ENCODE measurements around the gene PAK2. TPM values are rescaled to one million over a fixed set of nuclear protein-coding genes. Genes with fewer than 3 reads are reported as not detected.

PAK2 gene
- total and polyA plus RNA-seq, 2 donors from 2014 or later = 13.4 to 67.1 TPM

- Histone ChIP-seq H3K4me3 (ENCODE audit: low read length in 3 of 3) (no peak overlapping the region), H3K9ac (ENCODE audit: low read length in 3 of 3) (no peak overlapping the region), H3K27me3 (ENCODE audit: control insufficient read depth, insufficient read depth, low read length) (no peaks in the 10 kb centered on the region), H3K9me3 (ENCODE audit: control insufficient read depth in 2 of 3, insufficient read depth in 1 of 3, low read length in 3 of 3) (no peaks in the 10 kb centered on the region), H3K4me1 (ENCODE audit: control insufficient read depth in 2 of 3, insufficient read depth in 2 of 3, low read depth in 1 of 3, low read length in 3 of 3) (no peaks in the 10 kb centered on the region), H3K27ac (ENCODE audit: low read depth in 2 of 2, low read length in 2 of 2) (no peak overlapping the region), H3K36me3 (ENCODE audit: control insufficient read depth in 2 of 3, insufficient read depth in 3 of 3, low read length in 3 of 3) (no peaks in the 10 kb centered on the region)
- no peak for FAIRE-seq
- intact Hi-C loops (cut with DNase I) = no loop called here
- TF ChIP-seq CTCF (IDR thresholded peaks at IDR 0.05; ENCODE audit: borderline replicate concordance, extremely low read depth, insufficient read depth) = no peak
- DNase-seq = no peak
Measured at GRCh38 chr3:196765454-196765853, 25.8 kb downstream of the PAK2 start.

- H3K36me3 ChIP-seq (ENCODE audit: control insufficient read depth in 2 of 3, insufficient read depth in 3 of 3, low read length in 3 of 3) = no peaks in the 10 kb centered on the region
- no peaks in the 10 kb centered on the region for H3K9me3 ChIP-seq (ENCODE audit: control insufficient read depth in 2 of 3, insufficient read depth in 1 of 3, low read length in 3 of 3)
- no peak overlapping the region for H3K4me3 ChIP-seq (ENCODE audit: low read length in 3 of 3)
- FAIRE-seq (no peak), DNase-seq (no peak)
- no peak overlapping the region for H3K9ac ChIP-seq (ENCODE audit: low read length in 3 of 3)
- no peaks in the 10 kb centered on the region for H3K27me3 ChIP-seq (ENCODE audit: control insufficient read depth, insufficient read depth, low read length)
- H3K27ac ChIP-seq (ENCODE audit: low read depth in 2 of 2, low read length in 2 of 2) = no peak overlapping the region
- intact Hi-C loops (cut with DNase I) = no loop called here
- H3K4me1 ChIP-seq (ENCODE audit: control insufficient read depth in 2 of 3, insufficient read depth in 2 of 3, low read depth in 1 of 3, low read length in 3 of 3) = peaks cover 0 to 6% (median 0%) of the 10 kb centered on the region in 3 donors
- TF ChIP-seq CTCF (IDR thresholded peaks at IDR 0.05; ENCODE audit: borderline replicate concordance, extremely low read depth, insufficient read depth) = no peak
Measured at GRCh38 chr3:196771067-196771466, 31.4 kb downstream of the PAK2 start.

GRCh38 chr3:196772102-196772501, 32.4 kb downstream of the PAK2 start:
- peaks cover 0 to 6% (median 0%) of the 10 kb centered on the region in 3 donors for H3K4me1 ChIP-seq (ENCODE audit: control insufficient read depth in 2 of 3, insufficient read depth in 2 of 3, low read depth in 1 of 3, low read length in 3 of 3)
- intact Hi-C loops (cut with DNase I) = no loop called here
- DNase-seq (no peak), FAIRE-seq (no peak)
- H3K9ac ChIP-seq (ENCODE audit: low read length in 3 of 3) = no peak overlapping the region
- no peak for TF ChIP-seq CTCF (IDR thresholded peaks at IDR 0.05; ENCODE audit: borderline replicate concordance, extremely low read depth, insufficient read depth)
- H3K9me3 ChIP-seq (ENCODE audit: control insufficient read depth in 2 of 3, insufficient read depth in 1 of 3, low read length in 3 of 3) = no peaks in the 10 kb centered on the region
- H3K27me3 ChIP-seq (ENCODE audit: control insufficient read depth, insufficient read depth, low read length) = no peaks in the 10 kb centered on the region
- no peaks in the 10 kb centered on the region for H3K36me3 ChIP-seq (ENCODE audit: control insufficient read depth in 2 of 3, insufficient read depth in 3 of 3, low read length in 3 of 3)
- H3K4me3 ChIP-seq (ENCODE audit: low read length in 3 of 3) = no peak overlapping the region
- H3K27ac ChIP-seq (ENCODE audit: low read depth in 2 of 2, low read length in 2 of 2) = no peak overlapping the region

GRCh38 chr3:196772897-196773296, 33.2 kb downstream of the PAK2 start:
- DNase-seq (no peak), FAIRE-seq (no peak)
- no peak overlapping the region for H3K4me3 ChIP-seq (ENCODE audit: low read length in 3 of 3)
- H3K9me3 ChIP-seq (ENCODE audit: control insufficient read depth in 2 of 3, insufficient read depth in 1 of 3, low read length in 3 of 3) = no peaks in the 10 kb centered on the region
- H3K27me3 ChIP-seq (ENCODE audit: control insufficient read depth, insufficient read depth, low read length) = no peaks in the 10 kb centered on the region
- H3K4me1 ChIP-seq (ENCODE audit: control insufficient read depth in 2 of 3, insufficient read depth in 2 of 3, low read depth in 1 of 3, low read length in 3 of 3) = peaks cover 0 to 6% (median 0%) of the 10 kb centered on the region in 3 donors
- no peak for TF ChIP-seq CTCF (IDR thresholded peaks at IDR 0.05; ENCODE audit: borderline replicate concordance, extremely low read depth, insufficient read depth)
- no peak overlapping the region for H3K27ac ChIP-seq (ENCODE audit: low read depth in 2 of 2, low read length in 2 of 2)
- intact Hi-C loops (cut with DNase I) = no loop called here
- H3K36me3 ChIP-seq (ENCODE audit: control insufficient read depth in 2 of 3, insufficient read depth in 3 of 3, low read length in 3 of 3) = no peaks in the 10 kb centered on the region
- no peak overlapping the region for H3K9ac ChIP-seq (ENCODE audit: low read length in 3 of 3)

Measured in kidney (tissue), 14 donors.